KMS-11 (cell line): ENCODE data around the gene STT3B.

Experiments used
- H2AFZ ChIP-seq: fragments of 200-600 bp; sonication (generic); 2 replicates; pipeline ENCODE4 v1.6.1; 2016; ENCODE audit warnings: antibody characterized with exemption, mixed run types, low read depth
- H3K27ac ChIP-seq: fragments of 200-600 bp; sonication (generic); 2 replicates; pipeline ENCODE4 v1.6.1; 2016; ENCODE audit warnings: mild to moderate bottlenecking, mixed run types
- H3K27me3 ChIP-seq: fragments of 200-600 bp; sonication (generic); 2 replicates; pipeline ENCODE4 v1.6.1; 2017; ENCODE audit warnings: mild to moderate bottlenecking, low read depth, mixed run types, moderate library complexity; ENCODE audit not compliant: insufficient read depth
- H3K36me3 ChIP-seq: fragments of 200-600 bp; sonication (generic); 2 replicates; pipeline ENCODE4 v1.6.1; 2017; ENCODE audit warnings: mild to moderate bottlenecking, mixed run types; ENCODE audit not compliant: insufficient read depth
- H3K4me1 ChIP-seq: fragments of 200-600 bp; sonication (generic); 2 replicates; pipeline ENCODE4 v1.6.1; 2016; ENCODE audit warnings: mild to moderate bottlenecking, low read depth, mixed run types; ENCODE audit not compliant: poor library complexity, severe bottlenecking
- H3K4me2 ChIP-seq: fragments of 200-600 bp; sonication (generic); 2 replicates; pipeline ENCODE4 v1.7.0; 2016; ENCODE audit warnings: mild to moderate bottlenecking, mixed run types
- H3K4me3 ChIP-seq: fragments of 200-600 bp; sonication (generic); IDR thresholded peaks from 2 replicates; pipeline ENCODE4 v1.6.1; 2017; ENCODE audit warnings: low read depth, low read length, mixed read lengths; ENCODE audit not compliant: insufficient read depth
- H3K79me2 ChIP-seq: fragments of 200-600 bp; sonication (generic); 2 replicates; pipeline ENCODE4 v1.6.1; 2016; ENCODE audit warnings: low read depth, mixed run types; ENCODE audit not compliant: insufficient read depth
- H3K9ac ChIP-seq: fragments of 200-600 bp; sonication (generic); 2 replicates; pipeline ENCODE4 v1.6.1; 2016; ENCODE audit warnings: mild to moderate bottlenecking, mixed run types
- H4K20me1 ChIP-seq: fragments of 200-600 bp; sonication (generic); 2 replicates; pipeline ENCODE4 v1.6.1; 2016; ENCODE audit warnings: mild to moderate bottlenecking, mixed run types; ENCODE audit not compliant: insufficient read depth
- TF ChIP-seq, protein P1 (sequence below): fragments of 200-600 bp; sonication (generic); conservative IDR thresholded peaks from 2 replicates; pipeline ENCODE4 v1.6.1; 2017; ENCODE audit warnings: low read depth, mild to moderate bottlenecking, antibody characterized with exemption, low read length, moderate library complexity, mixed read lengths

The STT3B gene

DNA sequence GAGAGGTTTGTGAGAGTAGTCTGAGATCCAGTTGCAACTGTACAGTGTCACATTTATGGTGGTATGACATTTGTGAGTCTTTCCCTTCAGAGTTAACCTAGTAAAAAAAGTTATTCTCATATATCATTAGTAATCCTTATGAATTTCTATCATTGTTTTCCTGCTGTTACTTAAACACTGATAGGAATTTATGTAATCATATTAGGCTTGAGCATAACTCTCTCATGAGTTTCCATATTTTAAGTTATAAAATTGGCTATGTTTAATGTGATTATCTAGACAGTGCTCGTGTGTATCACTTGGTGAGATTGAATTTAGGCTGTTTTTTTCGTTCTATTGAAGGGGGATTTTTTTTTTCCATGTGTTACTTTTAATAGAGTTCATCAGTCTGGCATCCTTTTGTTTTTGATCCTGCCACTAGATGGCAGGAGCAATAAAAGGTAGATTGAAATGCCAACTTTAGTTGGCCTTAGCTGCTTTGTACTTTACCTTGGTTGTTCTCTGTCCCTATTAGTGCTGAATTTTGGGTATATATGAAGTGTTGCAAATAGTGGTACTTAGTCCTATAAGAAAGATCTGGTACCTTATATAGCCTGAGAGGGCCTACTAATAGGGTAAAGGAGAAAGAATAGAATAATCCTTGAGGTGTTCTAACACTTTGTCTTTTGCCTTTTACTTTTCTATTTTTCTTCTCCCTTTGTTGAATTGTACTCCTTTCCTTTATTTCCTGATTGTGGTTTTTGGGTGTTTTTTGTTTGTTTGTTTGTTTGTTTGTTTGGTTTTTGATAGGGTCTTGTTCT, 17.9 kb downstream of the STT3B start:
- TF ChIP-seq, protein P1, sequence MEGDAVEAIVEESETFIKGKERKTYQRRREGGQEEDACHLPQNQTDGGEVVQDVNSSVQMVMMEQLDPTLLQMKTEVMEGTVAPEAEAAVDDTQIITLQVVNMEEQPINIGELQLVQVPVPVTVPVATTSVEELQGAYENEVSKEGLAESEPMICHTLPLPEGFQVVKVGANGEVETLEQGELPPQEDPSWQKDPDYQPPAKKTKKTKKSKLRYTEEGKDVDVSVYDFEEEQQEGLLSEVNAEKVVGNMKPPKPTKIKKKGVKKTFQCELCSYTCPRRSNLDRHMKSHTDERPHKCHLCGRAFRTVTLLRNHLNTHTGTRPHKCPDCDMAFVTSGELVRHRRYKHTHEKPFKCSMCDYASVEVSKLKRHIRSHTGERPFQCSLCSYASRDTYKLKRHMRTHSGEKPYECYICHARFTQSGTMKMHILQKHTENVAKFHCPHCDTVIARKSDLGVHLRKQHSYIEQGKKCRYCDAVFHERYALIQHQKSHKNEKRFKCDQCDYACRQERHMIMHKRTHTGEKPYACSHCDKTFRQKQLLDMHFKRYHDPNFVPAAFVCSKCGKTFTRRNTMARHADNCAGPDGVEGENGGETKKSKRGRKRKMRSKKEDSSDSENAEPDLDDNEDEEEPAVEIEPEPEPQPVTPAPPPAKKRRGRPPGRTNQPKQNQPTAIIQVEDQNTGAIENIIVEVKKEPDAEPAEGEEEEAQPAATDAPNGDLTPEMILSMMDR: peak; percentile 65
- H3K9ac ChIP-seq: no peak overlapping the region
- peaks cover 86% of the 10 kb centered on the region for H3K79me2 ChIP-seq
- H3K27me3 ChIP-seq: no peaks in the 10 kb centered on the region
- peaks cover 33% of the 10 kb centered on the region; the same call in 1 of the 2 replicates for H4K20me1 ChIP-seq
- no peak overlapping the region for H3K4me2 ChIP-seq
- no peaks in the 10 kb centered on the region for H3K36me3 ChIP-seq
- no peak overlapping the region for H2AFZ ChIP-seq
- peaks cover 8% of the 10 kb centered on the region for H3K4me1 ChIP-seq
- no peak overlapping the region for H3K4me3 ChIP-seq
- H3K27ac ChIP-seq: no peak overlapping the region

DNA sequence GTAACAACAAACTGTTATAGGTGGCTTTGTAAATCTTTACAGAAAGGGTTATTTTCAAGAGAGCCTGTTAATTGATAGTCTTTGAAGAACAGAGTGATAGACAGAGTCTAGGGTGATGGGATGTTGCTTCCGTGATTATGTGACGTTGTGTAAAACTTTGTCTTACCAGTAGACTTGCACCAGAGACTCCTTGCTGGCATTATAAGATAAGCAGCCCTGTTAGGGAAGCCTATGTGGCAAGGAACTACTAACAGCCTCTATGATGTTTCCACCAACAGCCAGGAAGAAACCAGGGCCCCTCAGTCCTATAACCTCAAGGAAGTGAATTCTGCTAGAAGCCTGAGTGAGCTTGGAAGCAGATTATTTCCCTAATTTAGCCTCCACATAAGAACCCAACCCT, 18.9 kb downstream of the STT3B start:
- Histone ChIP-seq H3K4me3 (no peak overlapping the region), H3K79me2 (peaks cover 86% of the 10 kb centered on the region), H3K9ac (no peak overlapping the region), H3K27ac (no peak overlapping the region), H3K4me2 (no peak overlapping the region), H2AFZ (no peak overlapping the region), H3K4me1 (peaks cover 8% of the 10 kb centered on the region), H3K27me3 (no peaks in the 10 kb centered on the region), H4K20me1 (peaks cover 24% of the 10 kb centered on the region; the same call in 1 of the 2 replicates), H3K36me3 (no peaks in the 10 kb centered on the region)
- TF ChIP-seq, protein P1: no peak

DNA sequence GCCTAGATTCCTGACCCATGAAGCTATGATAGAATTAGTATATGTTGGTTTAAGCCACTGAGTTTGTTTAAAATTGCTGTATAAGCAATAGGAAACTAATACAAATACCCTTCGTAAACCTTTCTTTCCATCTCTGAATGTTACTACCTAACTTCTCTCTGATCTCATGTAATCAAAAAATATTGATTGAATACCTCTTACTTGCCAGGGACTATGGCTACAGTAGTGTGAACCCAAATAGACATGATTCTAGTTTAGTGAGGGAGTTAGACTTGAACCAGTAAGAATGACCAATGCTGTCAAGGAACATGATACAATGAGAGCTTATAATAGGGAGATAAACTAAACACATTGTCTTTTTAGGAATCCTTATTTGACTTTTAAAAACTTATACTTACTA, 19.4 kb downstream of the STT3B start:
- Histone ChIP-seq H3K36me3 (no peaks in the 10 kb centered on the region), H3K27ac (no peak overlapping the region), H3K79me2 (peaks cover 86% of the 10 kb centered on the region), H3K4me1 (peaks cover 8% of the 10 kb centered on the region), H4K20me1 (peaks cover 24% of the 10 kb centered on the region; the same call in 1 of the 2 replicates), H3K4me2 (no peak overlapping the region), H2AFZ (no peak overlapping the region), H3K9ac (no peak overlapping the region), H3K4me3 (no peak overlapping the region), H3K27me3 (no peaks in the 10 kb centered on the region)
- TF ChIP-seq, protein P1: no peak

DNA sequence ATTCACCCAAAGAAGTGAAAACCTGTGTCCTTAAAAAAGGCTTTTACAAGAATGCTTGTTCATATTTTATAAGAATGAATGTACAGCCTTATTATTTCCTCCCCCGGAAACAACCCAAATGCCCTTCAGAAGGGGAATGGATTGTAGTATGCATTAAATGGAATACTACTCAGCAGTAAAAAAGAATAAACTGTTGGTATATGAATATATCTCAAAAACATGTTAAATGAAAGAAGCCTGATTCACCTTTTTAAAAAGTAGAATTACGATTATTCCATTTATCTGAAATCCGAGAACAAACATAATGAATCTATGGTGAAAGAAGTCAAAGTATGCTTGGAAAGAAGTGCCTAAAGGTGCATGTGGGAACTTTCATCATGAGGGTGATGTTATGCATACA, 20.5 kb downstream of the STT3B start:
- no peak overlapping the region for H3K4me2 ChIP-seq
- no peaks in the 10 kb centered on the region for H3K36me3 ChIP-seq
- no peak overlapping the region for H3K27ac ChIP-seq
- H3K4me3 ChIP-seq: no peak overlapping the region
- no peak overlapping the region for H2AFZ ChIP-seq
- H3K79me2 ChIP-seq: peaks cover 85% of the 10 kb centered on the region
- H4K20me1 ChIP-seq: peaks cover 22% of the 10 kb centered on the region
- no peaks in the 10 kb centered on the region for H3K27me3 ChIP-seq
- H3K4me1 ChIP-seq: peaks cover 8% of the 10 kb centered on the region
- TF ChIP-seq, protein P1: no peak
- no peak overlapping the region for H3K9ac ChIP-seq
